OCI-LY7 (cell line): ENCODE measurements around the gene OTUD7B. TPM values are rescaled to one million over a fixed set of nuclear protein-coding genes. Genes with fewer than 3 reads are reported as not detected.

Source experiments
- BruUV-seq: library from RNA; stranded (reverse); fragments of 400-500 nt; replicated peaks from 2 replicates; lab custom pipeline; 2021; lab: Mats Ljungman, UMichigan
- CTCF ChIA-PET: fragments of 300-600 bp; sonication (Branson Sonifier 250); formaldehyde crosslinking; loops from one replicate; lab custom pipeline; 2022; ENCODE audit warnings: antibody characterized with exemption; ENCODE audit not compliant: unreplicated experiment; lab: Charles Lee
- POLR2A ChIA-PET: fragments of 300-600 bp; sonication (Branson Sonifier 250); formaldehyde crosslinking; loops from one replicate; lab custom pipeline; 2022; ENCODE audit warnings: antibody characterized with exemption; lab: Charles Lee
- DNase-seq: peaks from one replicate; pipeline ENCODE4 v3.0.0-alpha.2; 2015; ENCODE audit warnings: low spot score
- H2AFZ ChIP-seq: fragments of 200-600 bp; sonication (generic), shearing (Covaris generic); 2 replicates; pipeline ENCODE4 v1.6.1; 2014; ENCODE audit warnings: mild to moderate bottlenecking, antibody characterized with exemption, low read length, moderate library complexity
- H3K27ac ChIP-seq: fragments of 200-600 bp; sonication (generic); 2 replicates; pipeline ENCODE4 v1.5.1; 2014; ENCODE audit warnings: mixed run types, low read depth, mild to moderate bottlenecking, moderate library complexity, low read length, inconsistent platforms; ENCODE audit not compliant: poor library complexity, severe bottlenecking
- H3K36me3 ChIP-seq: fragments of 200-600 bp; sonication (generic); 2 replicates; pipeline ENCODE4 v1.6.1; 2014; ENCODE audit warnings: mild to moderate bottlenecking, antibody characterized with exemption, low read length, moderate library complexity, mixed read lengths; ENCODE audit not compliant: insufficient read depth
- H3K4me1 ChIP-seq: fragments of 200-600 bp; sonication (generic); 2 replicates; pipeline ENCODE4 v1.5.1; 2014; ENCODE audit warnings: mild to moderate bottlenecking, low read length; ENCODE audit not compliant: insufficient read depth, poor library complexity, severe bottlenecking
- H3K4me2 ChIP-seq: fragments of 200-600 bp; sonication (generic); 2 replicates; pipeline ENCODE4 v1.6.1; 2014; ENCODE audit warnings: mild to moderate bottlenecking, low read length
- H3K4me3 ChIP-seq: fragments of 200-600 bp; sonication (generic); 2 replicates; pipeline ENCODE4 v1.5.1; 2014; ENCODE audit warnings: mild to moderate bottlenecking, low read depth, low read length; ENCODE audit not compliant: poor library complexity, severe bottlenecking
- H3K79me2 ChIP-seq: fragments of 200-600 bp; sonication (generic); 2 replicates; pipeline ENCODE4 v1.6.1; 2016; ENCODE audit warnings: low read depth, mild to moderate bottlenecking, low read length, moderate library complexity, mixed read lengths; ENCODE audit not compliant: insufficient read depth
- H3K9me2 ChIP-seq: fragments of 200-600 bp; sonication (generic); 2 replicates; pipeline ENCODE4 v1.6.1; 2016; ENCODE audit warnings: mild to moderate bottlenecking, low read length, mixed read lengths; ENCODE audit not compliant: insufficient read depth
- H3K9me3 ChIP-seq: fragments of 200-600 bp; sonication (generic); 2 replicates; pipeline ENCODE4 v1.6.1; 2014; ENCODE audit warnings: mild to moderate bottlenecking, mixed run types, low read length, mixed read lengths
- H4K20me1 ChIP-seq: fragments of 200-600 bp; sonication (generic); 2 replicates; pipeline ENCODE4 v1.6.1; 2014; ENCODE audit warnings: mild to moderate bottlenecking, antibody characterized with exemption, low read length, moderate library complexity, mixed read lengths; ENCODE audit not compliant: insufficient read depth
- CTCF ChIP-seq: fragments of 200-600 bp; sonication (generic); conservative IDR thresholded peaks from 2 replicates; pipeline ENCODE4 v1.5.1; 2014; ENCODE audit warnings: mild to moderate bottlenecking, antibody characterized with exemption, low read length, moderate library complexity, mixed read lengths
- EZH2phosphoT487 ChIP-seq: fragments of 200-600 bp; sonication (generic); IDR thresholded peaks from 2 replicates; pipeline ENCODE4 v1.6.1; 2018; ENCODE audit warnings: low read depth, borderline replicate concordance, mild to moderate bottlenecking, mixed run types, antibody characterized with exemption, low read length, moderate library complexity, mixed read lengths
- intact Hi-C: fragments of 100-400 bp; cut with micrococcal nuclease; formaldehyde crosslinking; loops from one replicate; pipeline ENCODE4 v1.10.0; 2022; ENCODE audit not compliant: unreplicated experiment
- total RNA-seq, 2 experiments: library from RNA; depleted of rRNA in 1 of 2; stranded (reverse); fragments of >200 nt in 1 of 2; shearing (Covaris generic) in 1 of 2; gene quantifications; 2 replicates each; pipeline ENCODE4 v1.2.3, GENCODE V29; 2014 to 2022

OTUD7B gene
- total RNA-seq, 2 experiments from 2014 or later, result 1.7 to 4.3 TPM

DNA sequence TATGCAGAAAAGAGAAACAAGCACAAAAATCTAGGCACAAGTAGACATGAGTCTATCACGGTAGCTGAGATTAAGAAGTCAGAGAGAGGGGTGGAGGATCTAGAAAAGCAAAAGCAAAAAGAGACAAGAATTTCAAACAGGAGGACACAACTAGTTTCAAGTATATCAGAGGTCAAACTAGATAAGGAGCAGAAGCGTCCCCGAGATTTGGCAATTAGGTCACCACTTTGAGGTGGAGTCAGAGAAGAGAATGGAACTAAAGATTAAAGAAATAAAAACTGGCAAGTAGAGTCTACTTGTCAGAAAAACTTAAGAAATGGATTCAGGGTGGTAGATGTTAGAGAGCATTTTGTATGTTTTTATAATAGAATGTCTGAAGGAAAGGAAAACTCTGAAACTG is 85.2 kb downstream of the OTUD7B start:
- Histone ChIP-seq H3K79me2 (peaks cover 24% of the 10 kb centered on the region), H3K27ac (no peak overlapping the region), H3K4me1 (peaks cover 37% of the 10 kb centered on the region), H3K36me3 (peaks cover 58% of the 10 kb centered on the region), H3K4me2 (peak overlapping the region; percentile 76), H3K9me3 (no peaks in the 10 kb centered on the region), H2AFZ (no peak overlapping the region), H4K20me1 (peaks cover 6% of the 10 kb centered on the region; the same call in 1 of the 2 replicates), H3K9me2 (no peaks in the 10 kb centered on the region), H3K4me3 (no peak overlapping the region)
- intact Hi-C loops, result no loop called here
- ChIA-PET POLR2A (no interaction called here), CTCF (no interaction called here)
- no TSS peak for BruUV-seq
- TF ChIP-seq EZH2phosphoT487 (no peak), CTCF (no peak)
- DNase-seq, result no peak

DNA sequence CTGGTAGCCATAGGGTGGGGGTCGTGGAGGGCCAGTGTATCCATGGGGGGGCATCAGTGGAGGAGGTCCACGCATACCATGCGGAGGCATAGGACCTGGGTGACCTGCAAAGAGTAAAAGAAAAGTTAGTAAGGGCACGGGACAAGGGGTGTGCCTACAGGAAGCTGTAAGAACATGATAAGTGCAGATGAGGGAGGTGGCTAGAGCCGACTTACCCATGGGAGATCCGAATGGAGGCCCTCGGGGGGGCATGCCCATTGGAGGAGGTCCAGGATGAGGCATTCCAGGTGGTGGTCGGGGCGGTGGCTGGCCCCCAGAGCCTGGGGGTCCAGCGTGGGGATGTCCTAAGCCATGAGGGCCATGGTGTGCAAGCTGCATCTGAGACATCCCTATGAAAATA is 86.9 kb downstream of the OTUD7B start:
- BruUV-seq, result no TSS peak
- H4K20me1 ChIP-seq, result peaks cover 6% of the 10 kb centered on the region; the same call in 1 of the 2 replicates
- TF ChIP-seq CTCF, result no peak
- no peak for TF ChIP-seq EZH2phosphoT487
- ChIA-PET POLR2A (no interaction called here), CTCF (no interaction called here)
- no peaks in the 10 kb centered on the region for H3K9me2 ChIP-seq
- no peak overlapping the region for H3K27ac ChIP-seq
- DNase-seq, result no peak
- no peak overlapping the region for H3K4me2 ChIP-seq
- no peaks in the 10 kb centered on the region for H3K9me3 ChIP-seq
- H2AFZ ChIP-seq, result no peak overlapping the region
- H3K4me1 ChIP-seq, result peaks cover 23% of the 10 kb centered on the region
- peaks cover 58% of the 10 kb centered on the region for H3K36me3 ChIP-seq
- intact Hi-C loops, result no loop called here
- no peak overlapping the region for H3K4me3 ChIP-seq
- peaks cover 24% of the 10 kb centered on the region for H3K79me2 ChIP-seq

- no peak within 1 kb of the TSS for H3K27ac ChIP-seq
- peaks cover 14% of the 10 kb centered on the region for H3K36me3 ChIP-seq
- intact Hi-C loops, result no loop called here
- H3K4me2 ChIP-seq, result peak within 1 kb of the TSS; percentile 62
- ChIA-PET POLR2A (interaction anchor here (0.7 kb wide), 1 partner anchor 34 kb away, joined by 4 read pairs; no protein-coding TSS in a partner anchor), CTCF (no interaction called here)
- no peaks in the 10 kb centered on the region for H3K9me3 ChIP-seq
- H2AFZ ChIP-seq, result 0 out of 2 replicates have a peak within 1 kb of the TSS, but pooled peaks have one; percentile 22
- peak; percentile 17 for DNase-seq
- peak within 1 kb of the TSS; percentile 64 for H3K4me3 ChIP-seq
- peaks cover 15% of the 10 kb centered on the region for H3K4me1 ChIP-seq
- TF ChIP-seq EZH2phosphoT487 (no peak), CTCF (no peak)
- no peaks in the 10 kb centered on the region for H3K79me2 ChIP-seq
- no TSS peak for BruUV-seq
- no peaks in the 10 kb centered on the region for H4K20me1 ChIP-seq
- no peaks in the 10 kb centered on the region for H3K9me2 ChIP-seq
Measured at GRCh38 chr1:149917571-149918144, 92.9 kb downstream of the OTUD7B start, which contains the start of gene SV2A. SV2A (minus strand) TSS chr1:149917844; CDS start chr1:149913840, 4,004 bp downstream.
